ENCODE data around the gene PDE4D. TPM values are rescaled to one million over a fixed set of nuclear protein-coding genes. Genes with fewer than 3 reads are reported as not detected.

Gene PDE4D
- polyA plus RNA-seq, 6 donors from 2014 or later, result 4.1 to 20.0 (median 12.9) TPM

GRCh38 chr5:59209758-59210359 is 683.7 kb downstream of the PDE4D start:
- H3K9me3 Mint-ChIP-seq, result no peaks in the 10 kb centered on the region
- H3K4me1 Mint-ChIP-seq, result no peaks in the 10 kb centered on the region
- DNase-seq (no peak), ATAC-seq (ENCODE audit: low read depth in 2 of 2) (no peak)
- no peaks in the 10 kb centered on the region for H3K27me3 Mint-ChIP-seq
- H3K36me3 Mint-ChIP-seq, result peaks cover 0 to 14% of the 10 kb centered on the region in 2 donors
- H3K4me3 Mint-ChIP-seq, result no peak overlapping the region
- H3K27ac Mint-ChIP-seq, result no peak overlapping the region

- no peak for ATAC-seq (ENCODE audit: low read depth in 2 of 2)
- H3K4me1 Mint-ChIP-seq, result no peaks in the 10 kb centered on the region
- no peaks in the 10 kb centered on the region for H3K9me3 Mint-ChIP-seq
- peak overlapping the region in 1 of 6 donors; percentile 56 for H3K27ac Mint-ChIP-seq
- no peak overlapping the region for H3K4me3 Mint-ChIP-seq
- H3K27me3 Mint-ChIP-seq, result no peaks in the 10 kb centered on the region
- peaks cover 0 to under 1% of the 10 kb centered on the region in 2 donors for H3K36me3 Mint-ChIP-seq
- no peak for DNase-seq
Observed at GRCh38 chr5:59208474-59208873, 685.1 kb downstream of the PDE4D start.

GRCh38 chr5:59207401-59207800 is 686.1 kb downstream of the PDE4D start:
- H3K9me3 Mint-ChIP-seq, result no peaks in the 10 kb centered on the region
- DNase-seq, result no peak
- no peaks in the 10 kb centered on the region for H3K4me1 Mint-ChIP-seq
- no peak for ATAC-seq (ENCODE audit: low read depth in 2 of 2)
- H3K4me3 Mint-ChIP-seq, result no peak overlapping the region
- H3K27me3 Mint-ChIP-seq, result no peaks in the 10 kb centered on the region
- H3K27ac Mint-ChIP-seq, result no peak overlapping the region
- no peaks in the 10 kb centered on the region for H3K36me3 Mint-ChIP-seq

- Mint-ChIP-seq H3K27me3 (no peaks in the 10 kb centered on the region), H3K36me3 (no peaks in the 10 kb centered on the region), H3K4me3 (no peak overlapping the region), H3K27ac (no peak overlapping the region), H3K9me3 (no peaks in the 10 kb centered on the region), H3K4me1 (no peaks in the 10 kb centered on the region)
- no peak for DNase-seq
- no peak for ATAC-seq (ENCODE audit: low read depth in 2 of 2)
Observed at GRCh38 chr5:59206132-59206581, 687.4 kb downstream of the PDE4D start.

- H3K27me3 Mint-ChIP-seq, result no peaks in the 10 kb centered on the region
- no peaks in the 10 kb centered on the region for H3K36me3 Mint-ChIP-seq
- H3K9me3 Mint-ChIP-seq, result no peaks in the 10 kb centered on the region
- ATAC-seq (ENCODE audit: low read depth in 2 of 2), result no peak
- H3K27ac Mint-ChIP-seq, result no peak overlapping the region
- no peak overlapping the region for H3K4me3 Mint-ChIP-seq
- no peak for DNase-seq
- no peaks in the 10 kb centered on the region for H3K4me1 Mint-ChIP-seq
Observed at GRCh38 chr5:59204114-59204897, 689.2 kb downstream of the PDE4D start.

GRCh38 chr5:59199868-59200267 is 693.7 kb downstream of the PDE4D start:
- H3K4me1 Mint-ChIP-seq, result no peaks in the 10 kb centered on the region
- no peak for DNase-seq

GRCh38 chr5:59198832-59199231 is 694.7 kb downstream of the PDE4D start:
- Mint-ChIP-seq H3K9me3 (peaks cover 0 to 1% (median 0%) of the 10 kb centered on the region in 7 donors), H3K4me3 (no peak overlapping the region), H3K4me1 (no peaks in the 10 kb centered on the region), H3K36me3 (no peaks in the 10 kb centered on the region), H3K27me3 (no peaks in the 10 kb centered on the region), H3K27ac (peak overlapping the region in 1 of 6 donors; percentile 36)
- no peak for ATAC-seq (ENCODE audit: low read depth in 2 of 2)
- no peak for DNase-seq

More at GRCh38 chr5:59199868-59200267, 693.7 kb downstream of the PDE4D start:
- Mint-ChIP-seq H3K27ac (no peak overlapping the region), H3K27me3 (no peaks in the 10 kb centered on the region), H3K4me3 (no peak overlapping the region), H3K36me3 (no peaks in the 10 kb centered on the region), H3K9me3 (no peaks in the 10 kb centered on the region)
- no peak for ATAC-seq (ENCODE audit: low read depth in 2 of 2)

GRCh38 chr5:59198365-59198764 is 695.2 kb downstream of the PDE4D start:
- no peaks in the 10 kb centered on the region for H3K36me3 Mint-ChIP-seq
- H3K9me3 Mint-ChIP-seq, result peaks cover 0 to 1% (median 0%) of the 10 kb centered on the region in 7 donors
- peak overlapping the region in 1 of 6 donors; percentile 36 for H3K27ac Mint-ChIP-seq
- no peak for ATAC-seq (ENCODE audit: low read depth in 2 of 2)
- H3K4me1 Mint-ChIP-seq, result no peaks in the 10 kb centered on the region
- H3K4me3 Mint-ChIP-seq, result no peak overlapping the region
- no peak for DNase-seq
- H3K27me3 Mint-ChIP-seq, result no peaks in the 10 kb centered on the region

GRCh38 chr5:59197911-59198310 is 695.6 kb downstream of the PDE4D start:
- ATAC-seq (ENCODE audit: low read depth in 2 of 2) (no peak), DNase-seq (no peak)
- H3K4me1 Mint-ChIP-seq, result no peaks in the 10 kb centered on the region
- no peak overlapping the region for H3K4me3 Mint-ChIP-seq
- peaks cover 0 to 1% (median 0%) of the 10 kb centered on the region in 7 donors for H3K9me3 Mint-ChIP-seq
- H3K27ac Mint-ChIP-seq, result no peak overlapping the region
- H3K27me3 Mint-ChIP-seq, result no peaks in the 10 kb centered on the region
- H3K36me3 Mint-ChIP-seq, result no peaks in the 10 kb centered on the region

GRCh38 chr5:59193616-59194319 is 699.8 kb downstream of the PDE4D start:
- no peak for DNase-seq
- peaks cover 0 to 2% (median under 1%) of the 10 kb centered on the region in 3 donors for H3K4me1 Mint-ChIP-seq
- H3K9me3 Mint-ChIP-seq, result peaks cover 0 to 1% (median 0%) of the 10 kb centered on the region in 7 donors
- no peaks in the 10 kb centered on the region for H3K27me3 Mint-ChIP-seq
- no peak for ATAC-seq (ENCODE audit: low read depth in 2 of 2)
- H3K4me3 Mint-ChIP-seq, result no peak overlapping the region
- no peaks in the 10 kb centered on the region for H3K36me3 Mint-ChIP-seq
- peak overlapping the region in 1 of 6 donors; percentile 30 for H3K27ac Mint-ChIP-seq

GRCh38 chr5:59190746-59191145 is 702.8 kb downstream of the PDE4D start:
- Mint-ChIP-seq H3K4me3 (no peak overlapping the region), H3K4me1 (peaks cover 3 to 7% (median 7%) of the 10 kb centered on the region in 3 donors), H3K27ac (no peak overlapping the region), H3K27me3 (peaks cover 0 to 6% (median 0%) of the 10 kb centered on the region in 3 donors), H3K36me3 (no peaks in the 10 kb centered on the region), H3K9me3 (peaks cover 0 to 1% (median 0%) of the 10 kb centered on the region in 7 donors)
- ATAC-seq (ENCODE audit: low read depth in 2 of 2), result no peak
- DNase-seq, result no peak

GRCh38 chr5:59189472-59190244 is 703.9 kb downstream of the PDE4D start:
- Mint-ChIP-seq H3K27me3 (peaks cover 0 to 6% (median 0%) of the 10 kb centered on the region in 3 donors), H3K27ac (peak overlapping the region in 2 of 6 donors; percentile 25 to 79), H3K4me3 (no peak overlapping the region), H3K36me3 (no peaks in the 10 kb centered on the region), H3K9me3 (peaks cover 0 to 1% (median 0%) of the 10 kb centered on the region in 7 donors), H3K4me1 (peaks cover 3 to 7% (median 7%) of the 10 kb centered on the region in 3 donors)
- ATAC-seq (ENCODE audit: low read depth in 2 of 2) (no peak), DNase-seq (no peak)

Measured in naive B cell (primary cell).